GM23338 (cell line): ENCODE measurements around the gene ESRP2.

Source experiments
- EZH2 ChIP-seq: fragments of 200-600 bp; sonication (generic); IDR thresholded peaks from one replicate; pipeline ENCODE4 v1.8.0; 2017; ENCODE audit warnings: antibody characterized with exemption, mild to moderate bottlenecking, low read depth; ENCODE audit not compliant: unreplicated experiment
- EZH2phosphoT487 ChIP-seq: fragments of 200-600 bp; sonication (generic); IDR thresholded peaks from one replicate; pipeline ENCODE4 v1.8.1; 2018; ENCODE audit warnings: antibody characterized with exemption; ENCODE audit not compliant: unreplicated experiment
- ZNF114 ChIP-seq: fragments of 250-450 bp; sonication (Bioruptor Pico); IDR thresholded peaks from 2 replicates; pipeline ENCODE4 v1.5.0; 2020; ENCODE audit warnings: mild to moderate bottlenecking, moderate library complexity
- TF ChIP-seq, protein P1 (sequence below), 2 experiments: fragments of 200-600 bp in 1 of 2; sonication (generic) in 1 of 2; conservative IDR thresholded peaks; 2 replicates each; pipeline versions ENCODE4 v1.5.1 to v1.6.1; 2016 to 2017; ENCODE audit warnings: antibody characterized with exemption in 2 of 2, low read depth in 2 of 2, mild to moderate bottlenecking in 2 of 2, moderate library complexity in 1 of 2
- TF ChIP-seq, protein P2 (sequence below): IDR thresholded peaks from one replicate; pipeline ENCODE4 v1.6.1; 2018; ENCODE audit warnings: antibody characterized with exemption; ENCODE audit not compliant: unreplicated experiment

DNA sequence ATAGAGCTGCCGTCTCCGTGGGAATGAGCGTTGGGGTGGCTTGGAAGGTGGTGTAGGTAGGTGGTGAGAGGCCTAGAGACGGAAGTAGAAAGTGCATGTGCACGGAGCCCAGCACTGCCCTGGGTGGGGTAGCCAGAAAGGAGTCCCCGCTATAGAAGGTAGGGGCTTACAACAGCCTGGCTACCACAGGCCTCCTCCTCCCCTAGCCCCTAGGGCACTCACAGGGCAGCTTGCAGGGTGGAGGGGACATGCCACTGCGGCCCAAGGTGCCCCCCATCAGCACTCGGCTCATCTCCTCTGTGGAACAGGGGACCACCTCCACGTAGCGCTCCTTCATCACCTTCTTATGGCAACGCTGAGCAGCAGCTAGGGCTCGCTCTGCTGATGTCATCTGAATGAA lies 5.0 kb downstream of the ESRP2 start:
- TF ChIP-seq, protein P1, sequence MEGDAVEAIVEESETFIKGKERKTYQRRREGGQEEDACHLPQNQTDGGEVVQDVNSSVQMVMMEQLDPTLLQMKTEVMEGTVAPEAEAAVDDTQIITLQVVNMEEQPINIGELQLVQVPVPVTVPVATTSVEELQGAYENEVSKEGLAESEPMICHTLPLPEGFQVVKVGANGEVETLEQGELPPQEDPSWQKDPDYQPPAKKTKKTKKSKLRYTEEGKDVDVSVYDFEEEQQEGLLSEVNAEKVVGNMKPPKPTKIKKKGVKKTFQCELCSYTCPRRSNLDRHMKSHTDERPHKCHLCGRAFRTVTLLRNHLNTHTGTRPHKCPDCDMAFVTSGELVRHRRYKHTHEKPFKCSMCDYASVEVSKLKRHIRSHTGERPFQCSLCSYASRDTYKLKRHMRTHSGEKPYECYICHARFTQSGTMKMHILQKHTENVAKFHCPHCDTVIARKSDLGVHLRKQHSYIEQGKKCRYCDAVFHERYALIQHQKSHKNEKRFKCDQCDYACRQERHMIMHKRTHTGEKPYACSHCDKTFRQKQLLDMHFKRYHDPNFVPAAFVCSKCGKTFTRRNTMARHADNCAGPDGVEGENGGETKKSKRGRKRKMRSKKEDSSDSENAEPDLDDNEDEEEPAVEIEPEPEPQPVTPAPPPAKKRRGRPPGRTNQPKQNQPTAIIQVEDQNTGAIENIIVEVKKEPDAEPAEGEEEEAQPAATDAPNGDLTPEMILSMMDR (conservative IDR thresholded peaks at IDR 0.05; ENCODE audit: low read depth in 2 of 2): no peak
- no peak for TF ChIP-seq EZH2
- TF ChIP-seq ZNF114 (CRISPR knock-in tag): no peak
- TF ChIP-seq, protein P2, sequence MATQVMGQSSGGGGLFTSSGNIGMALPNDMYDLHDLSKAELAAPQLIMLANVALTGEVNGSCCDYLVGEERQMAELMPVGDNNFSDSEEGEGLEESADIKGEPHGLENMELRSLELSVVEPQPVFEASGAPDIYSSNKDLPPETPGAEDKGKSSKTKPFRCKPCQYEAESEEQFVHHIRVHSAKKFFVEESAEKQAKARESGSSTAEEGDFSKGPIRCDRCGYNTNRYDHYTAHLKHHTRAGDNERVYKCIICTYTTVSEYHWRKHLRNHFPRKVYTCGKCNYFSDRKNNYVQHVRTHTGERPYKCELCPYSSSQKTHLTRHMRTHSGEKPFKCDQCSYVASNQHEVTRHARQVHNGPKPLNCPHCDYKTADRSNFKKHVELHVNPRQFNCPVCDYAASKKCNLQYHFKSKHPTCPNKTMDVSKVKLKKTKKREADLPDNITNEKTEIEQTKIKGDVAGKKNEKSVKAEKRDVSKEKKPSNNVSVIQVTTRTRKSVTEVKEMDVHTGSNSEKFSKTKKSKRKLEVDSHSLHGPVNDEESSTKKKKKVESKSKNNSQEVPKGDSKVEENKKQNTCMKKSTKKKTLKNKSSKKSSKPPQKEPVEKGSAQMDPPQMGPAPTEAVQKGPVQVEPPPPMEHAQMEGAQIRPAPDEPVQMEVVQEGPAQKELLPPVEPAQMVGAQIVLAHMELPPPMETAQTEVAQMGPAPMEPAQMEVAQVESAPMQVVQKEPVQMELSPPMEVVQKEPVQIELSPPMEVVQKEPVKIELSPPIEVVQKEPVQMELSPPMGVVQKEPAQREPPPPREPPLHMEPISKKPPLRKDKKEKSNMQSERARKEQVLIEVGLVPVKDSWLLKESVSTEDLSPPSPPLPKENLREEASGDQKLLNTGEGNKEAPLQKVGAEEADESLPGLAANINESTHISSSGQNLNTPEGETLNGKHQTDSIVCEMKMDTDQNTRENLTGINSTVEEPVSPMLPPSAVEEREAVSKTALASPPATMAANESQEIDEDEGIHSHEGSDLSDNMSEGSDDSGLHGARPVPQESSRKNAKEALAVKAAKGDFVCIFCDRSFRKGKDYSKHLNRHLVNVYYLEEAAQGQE: no peak
- no peak for TF ChIP-seq EZH2phosphoT487
